Measurements from ENCODE around the gene CCN2. TPM values are rescaled to one million over a fixed set of nuclear protein-coding genes. Genes with fewer than 3 reads are reported as not detected.
A peak's percentile ranks its signal among the peaks of the same experiment; 100 is the strongest.

The CCN2 gene
- total RNA-seq, 1 experiment from 2014 or later, result 20.2 TPM

GRCh38 chr6:131981624-131981978 lies 30.4 kb upstream of the CCN2 start:
- Histone ChIP-seq H3K27me3 (ENCODE audit: insufficient read depth, low read depth) (no peaks in the 10 kb centered on the region), H3K36me3 (ENCODE audit: low read depth) (no peaks in the 10 kb centered on the region), H3K79me2 (ENCODE audit: low read depth) (no peaks in the 10 kb centered on the region), H3K9me3 (ENCODE audit: insufficient read depth, low read depth) (no peaks in the 10 kb centered on the region), H3K9me2 (ENCODE audit: insufficient read depth) (no peaks in the 10 kb centered on the region), H3K4me1 (replicated peaks; ENCODE audit: insufficient read depth) (peaks cover 4% of the 10 kb centered on the region), H3K4me3 (no peak overlapping the region), H3F3A (ENCODE audit: insufficient read depth, low read depth) (no peaks in the 10 kb centered on the region), H3K27ac (no peak overlapping the region), H3K4me2 (no peak overlapping the region), H4K20me1 (ENCODE audit: insufficient read depth) (no peaks in the 10 kb centered on the region), H2AFZ (no peak overlapping the region)
- no peak for TF ChIP-seq EZH2 (IDR thresholded peaks at IDR 0.05; ENCODE audit: low read depth)
- TF ChIP-seq CTCF (conservative IDR thresholded peaks at IDR 0.05), result no peak
- intact Hi-C loops (cut with micrococcal nuclease; ENCODE audit: unreplicated experiment), result no loop called here
- ChIA-PET POLR2A (ENCODE audit: unreplicated experiment) (no interaction called here), CTCF (no interaction called here)
- no peak for DNase-seq
- BruUV-seq (replicated peaks), result no TSS peak

GRCh38 chr6:131980791-131981623 lies 29.8 kb upstream of the CCN2 start:
- H3F3A ChIP-seq (ENCODE audit: insufficient read depth, low read depth), result no peaks in the 10 kb centered on the region
- H3K79me2 ChIP-seq (ENCODE audit: low read depth), result no peaks in the 10 kb centered on the region
- TF ChIP-seq CTCF (conservative IDR thresholded peaks at IDR 0.05) (no peak), EZH2 (IDR thresholded peaks at IDR 0.05; ENCODE audit: low read depth) (no peak)
- no peak overlapping the region for H3K4me2 ChIP-seq
- H3K9me2 ChIP-seq (ENCODE audit: insufficient read depth), result no peaks in the 10 kb centered on the region
- no peak overlapping the region for H3K4me3 ChIP-seq
- no peak for DNase-seq
- peak overlapping the region; percentile 49; the same call in 1 of the 2 replicates for H2AFZ ChIP-seq
- H4K20me1 ChIP-seq (ENCODE audit: insufficient read depth), result no peaks in the 10 kb centered on the region
- H3K27me3 ChIP-seq (ENCODE audit: insufficient read depth, low read depth), result no peaks in the 10 kb centered on the region
- ChIA-PET CTCF (no interaction called here), POLR2A (ENCODE audit: unreplicated experiment) (no interaction called here)
- peaks cover 8% of the 10 kb centered on the region for H3K4me1 ChIP-seq (replicated peaks; ENCODE audit: insufficient read depth)
- no TSS peak for BruUV-seq (replicated peaks)
- H3K27ac ChIP-seq, result no peak overlapping the region
- no peaks in the 10 kb centered on the region for H3K9me3 ChIP-seq (ENCODE audit: insufficient read depth, low read depth)
- H3K36me3 ChIP-seq (ENCODE audit: low read depth), result no peaks in the 10 kb centered on the region
- intact Hi-C loops (cut with micrococcal nuclease; ENCODE audit: unreplicated experiment), result no loop called here

GRCh38 chr6:131980338-131980790 lies 29.2 kb upstream of the CCN2 start:
- Histone ChIP-seq H3K9me3 (ENCODE audit: insufficient read depth, low read depth) (no peaks in the 10 kb centered on the region), H3K79me2 (ENCODE audit: low read depth) (no peaks in the 10 kb centered on the region), H3K4me3 (no peak overlapping the region), H3K27me3 (ENCODE audit: insufficient read depth, low read depth) (no peaks in the 10 kb centered on the region), H2AFZ (0 out of 2 replicates have a peak overlapping the region, but pooled peaks have one; percentile 49), H3K9me2 (ENCODE audit: insufficient read depth) (no peaks in the 10 kb centered on the region), H4K20me1 (ENCODE audit: insufficient read depth) (no peaks in the 10 kb centered on the region), H3K4me2 (no peak overlapping the region), H3K27ac (no peak overlapping the region), H3F3A (ENCODE audit: insufficient read depth, low read depth) (no peaks in the 10 kb centered on the region), H3K36me3 (ENCODE audit: low read depth) (no peaks in the 10 kb centered on the region), H3K4me1 (replicated peaks; ENCODE audit: insufficient read depth) (peaks cover 8% of the 10 kb centered on the region)
- BruUV-seq (replicated peaks), result no TSS peak
- ChIA-PET POLR2A (ENCODE audit: unreplicated experiment) (interaction anchor here (0.6 kb wide), 1 partner anchor 32 kb away, joined by 5 read pairs; no protein-coding TSS in a partner anchor), CTCF (no interaction called here)
- TF ChIP-seq CTCF (conservative IDR thresholded peaks at IDR 0.05) (no peak), EZH2 (IDR thresholded peaks at IDR 0.05; ENCODE audit: low read depth) (no peak)
- DNase-seq, result no peak
- intact Hi-C loops (cut with micrococcal nuclease; ENCODE audit: unreplicated experiment), result no loop called here
